GM12865 (cell line): ENCODE results near the gene SPTBN4.
"Not testable (repeated sequence)": the region's sequence is repeated elsewhere in the genome, so short reads cannot be mapped to it uniquely, and the experiment has no call there.

Experiments
- DNase-seq: peaks from one replicate; pipeline ENCODE4 v3.0.0; 2010; ENCODE audit warnings: low read depth
- H3K4me3 ChIP-seq: 2 replicates; pipeline ENCODE4 v1.5.1; 2011; ENCODE audit warnings: mild to moderate bottlenecking, low read depth, low read length, control low read depth
- TF ChIP-seq, protein P1 (sequence below): IDR thresholded peaks from 2 replicates; pipeline ENCODE4 v1.5.1; 2011; ENCODE audit warnings: low read length, control low read depth, low read depth, inconsistent platforms; ENCODE audit not compliant: insufficient read depth; ENCODE audit errors: missing control alignments

Gene SPTBN4

DNA sequence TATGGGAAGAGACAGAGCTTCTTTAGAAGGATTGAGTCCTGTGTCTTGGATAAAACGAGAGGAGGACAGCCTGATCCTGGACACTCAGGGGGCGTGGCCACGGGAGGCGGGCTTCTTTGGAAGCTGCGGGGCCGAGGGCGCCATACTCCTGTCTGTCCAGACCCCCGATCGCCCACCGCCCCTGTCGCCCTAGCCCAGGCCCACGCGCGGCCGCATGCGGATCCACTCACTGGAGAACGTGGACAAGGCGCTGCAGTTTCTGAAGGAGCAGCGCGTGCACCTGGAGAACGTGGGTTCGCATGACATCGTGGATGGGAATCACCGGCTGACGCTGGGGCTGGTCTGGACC lies 23.1 kb downstream of the SPTBN4 start:
- no peak overlapping the region for H3K4me3 ChIP-seq
- no peak for DNase-seq
- TF ChIP-seq, protein P1, sequence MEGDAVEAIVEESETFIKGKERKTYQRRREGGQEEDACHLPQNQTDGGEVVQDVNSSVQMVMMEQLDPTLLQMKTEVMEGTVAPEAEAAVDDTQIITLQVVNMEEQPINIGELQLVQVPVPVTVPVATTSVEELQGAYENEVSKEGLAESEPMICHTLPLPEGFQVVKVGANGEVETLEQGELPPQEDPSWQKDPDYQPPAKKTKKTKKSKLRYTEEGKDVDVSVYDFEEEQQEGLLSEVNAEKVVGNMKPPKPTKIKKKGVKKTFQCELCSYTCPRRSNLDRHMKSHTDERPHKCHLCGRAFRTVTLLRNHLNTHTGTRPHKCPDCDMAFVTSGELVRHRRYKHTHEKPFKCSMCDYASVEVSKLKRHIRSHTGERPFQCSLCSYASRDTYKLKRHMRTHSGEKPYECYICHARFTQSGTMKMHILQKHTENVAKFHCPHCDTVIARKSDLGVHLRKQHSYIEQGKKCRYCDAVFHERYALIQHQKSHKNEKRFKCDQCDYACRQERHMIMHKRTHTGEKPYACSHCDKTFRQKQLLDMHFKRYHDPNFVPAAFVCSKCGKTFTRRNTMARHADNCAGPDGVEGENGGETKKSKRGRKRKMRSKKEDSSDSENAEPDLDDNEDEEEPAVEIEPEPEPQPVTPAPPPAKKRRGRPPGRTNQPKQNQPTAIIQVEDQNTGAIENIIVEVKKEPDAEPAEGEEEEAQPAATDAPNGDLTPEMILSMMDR = no peak

DNA sequence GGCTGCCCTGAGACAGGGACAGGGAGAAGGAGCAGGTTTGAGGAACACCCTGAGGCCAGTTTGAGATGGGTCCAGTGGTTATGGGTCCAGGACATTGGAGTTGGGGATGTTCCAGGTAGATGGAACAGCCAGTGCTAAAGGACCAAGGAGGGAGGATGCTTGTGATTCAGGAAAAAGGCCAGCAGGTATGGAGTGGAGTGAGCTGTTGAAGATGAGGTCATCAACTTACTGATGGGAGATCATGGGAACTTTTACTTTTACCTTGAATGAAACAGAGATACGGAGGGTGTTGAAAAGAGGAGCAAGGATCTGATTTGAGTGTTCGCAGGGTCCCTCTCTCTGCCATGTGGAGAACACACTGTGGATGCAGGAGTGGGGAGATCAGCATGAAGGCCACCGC lies 25.5 kb downstream of the SPTBN4 start:
- no peak for DNase-seq
- no peak overlapping the region for H3K4me3 ChIP-seq
- TF ChIP-seq, protein P1 = no peak

DNA sequence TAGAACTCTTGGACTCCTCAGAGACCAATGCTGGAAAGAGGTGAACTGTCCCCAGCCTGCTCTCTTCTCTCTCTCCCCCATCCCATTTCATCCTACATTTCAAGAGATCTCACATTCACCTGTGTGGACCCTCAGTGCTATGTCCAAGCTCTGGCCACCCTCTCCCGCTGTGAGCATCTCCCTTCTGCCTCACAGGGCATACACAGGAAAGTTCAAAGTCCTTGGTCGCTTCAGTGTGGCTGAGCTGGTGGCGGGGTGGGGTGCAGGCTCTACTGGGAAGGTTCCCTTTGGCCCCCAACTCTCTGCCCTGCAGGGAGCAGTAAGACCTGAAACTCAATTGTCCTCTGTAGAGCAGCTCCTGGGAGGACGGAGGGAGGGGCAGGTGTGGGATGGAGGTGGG lies 27.0 kb downstream of the SPTBN4 start:
- no peak overlapping the region for H3K4me3 ChIP-seq

DNA sequence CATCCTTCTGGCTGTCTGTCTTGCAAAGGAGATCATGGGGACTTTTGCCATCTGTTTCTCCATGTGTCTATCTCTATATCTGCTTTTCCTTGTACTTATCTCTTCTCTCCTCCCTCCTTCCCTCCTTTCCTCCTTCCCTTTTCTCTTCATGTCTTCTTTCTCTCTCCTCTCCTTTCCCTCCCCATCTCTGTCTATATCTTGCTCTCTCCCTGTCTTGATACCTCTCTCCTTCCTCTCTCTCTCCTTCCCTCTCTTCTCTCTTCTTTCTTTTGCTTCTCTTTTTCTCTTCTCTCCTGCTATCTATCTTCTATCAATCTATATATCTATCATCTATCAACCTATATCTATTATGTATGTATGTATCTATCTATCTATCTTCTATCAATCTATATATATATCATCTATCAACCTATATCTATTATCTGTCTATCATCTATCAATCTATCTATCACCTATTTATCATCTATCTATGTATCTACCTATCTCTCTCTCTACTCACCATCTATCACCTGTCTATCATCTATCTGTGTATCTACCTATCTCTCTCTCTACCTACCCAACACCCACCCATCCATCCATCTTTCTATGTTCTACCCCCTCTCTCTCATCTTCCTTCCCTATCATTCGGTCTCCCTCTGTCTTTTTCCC lies 27.5 kb downstream of the SPTBN4 start:
- TF ChIP-seq, protein P1 = no peak
- DNase-seq = no peak
- H3K4me3 ChIP-seq = no peak overlapping the region

More for the DNA sequence above, 27.0 kb downstream of the SPTBN4 start:
- no peak for DNase-seq
- TF ChIP-seq, protein P1 = no peak

DNA sequence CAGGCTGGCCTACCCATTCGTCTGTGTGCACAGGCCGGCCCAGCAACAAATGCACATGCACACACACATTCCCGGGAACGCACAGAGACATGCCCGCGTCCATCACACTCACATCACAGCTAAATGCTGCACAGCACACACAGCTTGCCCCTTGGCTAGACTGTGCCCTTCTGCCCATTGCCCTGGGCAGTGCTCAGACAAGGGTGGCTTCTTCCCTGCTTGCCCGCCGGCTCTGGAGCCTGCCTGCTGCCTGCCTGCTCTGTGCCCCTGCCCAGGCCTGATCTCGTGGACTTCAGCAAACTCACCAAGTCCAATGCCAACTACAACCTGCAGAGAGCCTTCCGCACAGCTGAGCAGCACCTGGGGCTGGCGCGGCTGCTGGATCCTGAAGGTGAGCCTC lies 30.4 kb downstream of the SPTBN4 start:
- DNase-seq = no peak
- H3K4me3 ChIP-seq = no peak overlapping the region
- TF ChIP-seq, protein P1 = no peak

DNA sequence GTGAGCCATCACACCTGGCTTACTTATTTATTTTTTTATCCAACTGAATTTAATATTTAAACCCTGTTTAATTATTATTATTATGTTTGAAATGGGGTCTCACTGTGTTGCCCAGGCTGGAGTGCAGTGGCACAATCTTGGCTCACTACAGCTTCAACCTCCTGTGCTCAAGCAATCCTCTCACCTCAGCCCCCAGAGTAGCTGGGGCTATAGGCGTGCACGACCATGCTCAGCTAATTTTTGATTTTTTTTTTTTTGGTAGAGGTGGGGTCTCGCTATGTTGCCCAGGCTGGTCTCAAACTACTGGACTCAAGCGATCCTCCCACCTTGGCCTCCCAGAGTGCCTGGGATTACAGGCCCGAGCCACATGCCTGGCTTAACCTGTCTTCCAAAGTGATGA lies 32.5 kb downstream of the SPTBN4 start:
- DNase-seq = no peak
- TF ChIP-seq, protein P1 = no peak
- H3K4me3 ChIP-seq = no peak overlapping the region

DNA sequence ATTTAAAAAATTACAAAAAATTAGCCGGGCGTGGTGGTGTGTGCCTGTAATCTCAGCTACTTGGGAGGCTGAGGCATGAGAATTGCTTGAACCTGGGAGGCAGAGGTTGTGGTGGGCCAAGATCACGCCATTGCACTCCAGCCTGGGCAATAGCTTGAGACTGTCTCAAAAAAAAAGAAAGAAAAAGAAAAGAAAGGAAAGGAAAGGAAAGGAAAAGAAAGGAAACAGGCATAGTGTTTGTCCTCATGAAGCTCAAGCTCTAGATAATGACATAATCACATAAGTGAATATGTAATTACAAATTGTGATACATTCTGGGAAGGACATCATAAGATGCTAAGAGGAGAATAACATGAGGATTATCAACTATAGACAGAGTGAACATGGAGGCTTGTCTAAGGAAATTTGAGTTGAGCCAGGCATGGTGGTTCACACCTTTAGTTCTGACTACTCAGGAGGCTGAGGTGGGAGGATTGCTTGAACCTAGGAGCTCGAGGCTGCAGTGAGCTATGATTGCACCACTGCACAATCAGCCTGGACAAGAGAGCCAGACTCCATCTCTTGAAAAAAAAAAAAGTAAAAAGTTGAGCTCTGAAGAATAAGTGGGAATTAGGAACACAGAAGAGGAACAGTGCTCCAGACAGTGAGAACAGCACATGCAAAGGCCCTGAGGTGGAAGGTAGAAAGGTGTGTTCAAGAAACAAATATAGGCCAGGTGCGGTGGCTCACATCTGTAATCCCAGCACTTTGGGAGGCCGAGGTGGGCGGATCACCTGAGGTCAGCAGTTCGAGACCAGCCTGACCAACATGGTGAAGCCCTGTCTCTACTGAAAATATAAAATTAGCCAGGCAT lies 34.1 kb downstream of the SPTBN4 start:
- not testable (repeated sequence) for H3K4me3 ChIP-seq, DNase-seq
